HG03066 (cell line): ENCODE results near the gene MEF2B.
"Not testable (repeated sequence)": the region's sequence is repeated elsewhere in the genome, so short reads cannot be mapped to it uniquely, and the experiment has no call there.

Source experiments
- ATAC-seq: cut with Tn5 transposase; IDR thresholded peaks from one replicate; pipeline ENCODE4 v1.9.1; 2021; ENCODE audit warnings: low read depth; ENCODE audit not compliant: unreplicated experiment

MEF2B gene

DNA sequence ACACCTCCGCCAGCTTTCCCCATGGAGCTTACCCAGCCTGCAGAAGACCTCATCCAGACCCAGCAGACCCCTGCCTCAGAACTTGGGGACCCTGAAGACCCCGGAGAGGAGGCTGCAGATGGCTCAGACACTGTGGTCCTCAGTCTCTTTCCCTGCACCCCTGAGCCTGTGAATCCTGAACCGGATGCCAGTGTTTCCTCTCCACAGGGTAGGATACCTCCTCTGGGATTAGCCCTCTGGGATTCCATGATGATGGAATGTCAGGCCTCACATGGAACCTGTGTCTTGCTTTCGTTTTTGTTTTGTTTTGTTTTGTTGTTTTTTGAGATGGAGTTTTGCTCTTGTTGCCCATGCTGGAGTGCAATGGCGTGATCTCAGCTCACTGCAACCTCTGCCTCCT lies 23.9 kb upstream of the MEF2B start:
- no peak for ATAC-seq

DNA sequence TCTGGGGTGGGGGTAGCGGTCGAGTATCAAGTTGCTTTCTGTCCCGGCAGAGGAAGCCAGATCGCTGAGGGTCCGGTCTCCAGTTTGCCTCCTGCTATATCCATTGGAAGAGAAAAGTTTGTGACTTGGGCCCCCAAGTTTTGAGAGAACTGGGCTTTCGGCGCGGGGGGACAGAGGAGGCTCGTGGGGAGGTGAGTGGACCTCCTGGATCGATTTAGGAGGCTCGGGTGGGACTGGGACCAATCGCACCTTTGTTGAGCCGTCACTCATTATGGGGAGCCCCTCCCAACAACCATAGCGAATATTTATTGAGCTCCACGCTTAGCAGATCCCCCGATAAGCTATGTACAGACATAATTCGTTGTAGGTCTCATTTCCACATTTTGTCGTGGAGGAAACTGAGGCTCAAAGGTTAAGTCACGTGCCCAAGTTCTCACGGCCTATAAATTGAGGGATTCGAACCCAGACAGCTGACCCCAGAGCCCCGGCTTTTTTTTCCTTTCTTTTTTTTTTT lies 22.9 kb upstream of the MEF2B start:
- ATAC-seq = peak; percentile 3

DNA sequence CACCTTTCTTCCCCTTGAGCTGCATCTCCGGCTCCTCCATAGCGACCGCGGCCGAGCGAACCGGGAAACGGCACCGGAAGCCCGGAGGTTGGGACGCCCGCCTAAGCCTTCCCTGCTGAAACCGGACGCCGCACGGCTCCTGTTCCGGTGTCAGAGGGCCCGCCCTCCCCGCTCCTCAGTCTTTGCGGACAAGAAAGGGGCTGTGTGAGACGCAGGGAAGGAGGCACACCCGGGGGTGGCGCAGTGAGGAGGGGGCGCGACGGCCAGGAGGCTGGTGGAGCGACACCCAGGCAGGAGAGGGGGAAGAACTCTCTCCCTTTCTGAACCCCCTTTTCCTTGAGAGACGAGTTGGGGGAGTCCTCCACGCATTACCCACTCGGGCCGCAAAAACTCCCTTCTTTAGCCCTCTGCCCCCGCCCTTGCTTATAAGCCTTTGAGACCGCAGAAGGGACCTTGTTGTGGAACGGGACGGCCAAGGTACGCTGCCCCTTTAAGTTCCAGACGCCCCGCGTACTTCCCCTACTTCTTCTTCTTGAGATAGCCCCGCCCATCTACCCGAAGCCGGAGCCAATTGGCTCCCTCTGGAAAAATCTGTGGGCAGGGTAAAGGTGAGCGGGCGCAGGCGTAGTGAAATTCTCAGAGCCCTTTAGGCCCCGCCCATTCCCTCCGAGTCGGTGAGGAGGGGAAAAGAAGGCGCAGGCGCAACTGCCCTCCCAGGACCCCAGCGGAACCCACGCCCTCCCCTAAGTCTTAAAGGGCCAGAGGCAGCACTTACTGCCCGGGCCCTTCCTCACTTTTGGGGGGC lies 22.2 kb upstream of the MEF2B start, which contains the start of the genes BORCS8 and RFXANK:
BORCS8 (minus strand) TSS at position 75 of the 805 bp plus-strand sequence; CDS start at position 40, 35 bp downstream.
RFXANK (plus strand) TSS at position 181 of the 805 bp plus-strand sequence. CDS start 1,689 bp downstream, outside the sequence.
- peak; percentile 83 for ATAC-seq

DNA sequence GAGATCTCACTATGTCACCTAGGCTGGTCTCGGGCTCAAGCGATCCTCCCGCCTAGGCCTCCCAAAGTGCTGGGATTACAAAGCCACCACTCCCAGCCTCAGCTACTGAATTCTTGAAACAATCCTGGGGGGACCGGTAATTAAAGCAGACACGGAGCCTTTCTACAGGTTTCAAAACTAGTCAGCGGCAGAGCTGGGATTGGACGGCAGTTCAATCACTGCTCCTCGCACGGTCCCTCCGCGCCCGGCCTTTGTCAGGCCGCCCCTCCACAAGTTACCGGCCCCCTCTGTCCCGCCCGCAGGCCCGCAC lies 21.7 kb upstream of the MEF2B start:
- no peak for ATAC-seq

DNA sequence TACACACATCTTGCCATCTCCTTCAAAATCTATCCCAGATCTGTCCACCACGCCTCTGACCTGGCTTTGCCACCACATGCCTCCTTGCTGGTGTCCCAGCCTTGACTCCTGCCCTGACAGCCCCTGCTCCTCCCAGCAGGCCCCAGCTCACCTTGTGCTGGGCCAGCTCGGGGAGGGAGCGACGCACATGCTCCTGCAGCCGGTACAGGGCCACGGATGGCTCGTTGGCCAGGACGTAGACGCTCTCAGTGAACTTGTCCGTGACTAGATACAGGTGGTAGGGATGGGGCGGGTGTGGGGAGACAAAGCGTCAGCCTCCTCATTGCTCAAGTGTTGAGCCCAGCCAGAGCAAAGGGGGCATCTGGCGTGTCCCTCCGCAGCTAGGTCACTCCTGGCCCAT lies 16.7 kb upstream of the MEF2B start:
- ATAC-seq = no peak

DNA sequence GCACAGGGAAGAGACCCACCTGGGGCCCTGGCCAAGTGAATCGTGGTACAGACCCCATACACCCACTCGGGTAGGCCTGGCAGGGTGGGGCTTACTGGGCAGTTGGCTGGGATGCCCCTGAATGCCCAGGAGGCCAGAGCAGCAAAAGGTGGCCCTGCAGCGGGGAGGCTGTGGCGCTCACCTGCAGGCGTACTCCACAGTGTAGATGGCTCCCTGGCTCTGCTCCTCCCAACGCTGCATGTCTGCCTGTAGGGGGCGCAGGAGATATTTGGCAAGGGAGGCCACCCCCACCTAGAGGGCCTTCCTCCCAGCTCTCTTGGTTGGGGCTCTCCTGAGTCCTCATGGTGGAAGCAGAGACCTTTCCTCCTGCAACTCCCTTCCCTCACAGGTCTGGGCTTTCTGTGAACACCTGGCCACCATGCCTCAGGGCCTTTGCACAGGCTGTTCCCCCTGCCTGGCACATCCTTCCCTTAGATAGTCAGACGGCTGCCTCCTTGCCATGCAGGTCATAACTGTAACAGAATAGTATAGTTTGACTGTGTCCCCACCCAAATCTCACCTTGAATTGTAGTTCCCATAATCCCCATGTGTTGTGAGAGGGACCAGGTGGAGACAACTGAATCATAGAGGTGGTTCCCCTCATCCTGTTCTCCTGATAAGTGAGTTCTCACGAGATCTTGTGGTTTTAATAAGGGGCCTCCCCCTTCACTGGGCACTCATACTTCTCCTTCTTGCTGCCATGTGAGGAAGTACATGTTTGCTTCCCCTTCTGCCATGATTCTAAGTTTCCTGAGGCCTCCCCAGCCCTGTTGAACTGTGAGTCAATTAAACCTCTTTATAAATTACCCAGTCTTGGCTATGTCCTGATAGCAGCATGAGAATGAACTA lies 16.0 kb upstream of the MEF2B start:
- ATAC-seq = no peak

DNA sequence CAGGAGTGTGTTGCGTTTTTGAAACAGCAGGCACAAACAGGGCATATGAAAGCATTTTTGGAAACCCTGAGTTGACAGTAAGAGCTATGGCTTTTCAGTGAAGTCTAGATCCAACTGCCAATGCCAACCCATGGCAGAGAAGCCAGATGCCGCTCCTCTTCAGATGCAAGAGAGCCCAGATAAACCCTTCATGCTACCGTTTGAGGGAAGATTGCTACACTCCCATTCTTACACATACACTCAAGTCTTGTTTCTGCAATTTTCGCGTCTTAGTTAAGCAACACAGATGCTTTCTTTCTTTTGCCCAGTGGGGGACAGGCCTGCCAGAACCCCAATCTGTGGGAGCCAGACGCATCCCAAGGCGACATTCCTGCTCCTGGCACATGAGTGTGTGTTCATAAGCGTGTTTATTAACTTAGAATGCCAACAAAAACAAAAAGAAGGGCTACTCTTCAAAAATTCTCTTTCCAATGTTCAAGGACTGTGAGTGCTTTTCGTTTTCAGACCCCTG lies 11.5 kb upstream of the MEF2B start:
- ATAC-seq = no peak

DNA sequence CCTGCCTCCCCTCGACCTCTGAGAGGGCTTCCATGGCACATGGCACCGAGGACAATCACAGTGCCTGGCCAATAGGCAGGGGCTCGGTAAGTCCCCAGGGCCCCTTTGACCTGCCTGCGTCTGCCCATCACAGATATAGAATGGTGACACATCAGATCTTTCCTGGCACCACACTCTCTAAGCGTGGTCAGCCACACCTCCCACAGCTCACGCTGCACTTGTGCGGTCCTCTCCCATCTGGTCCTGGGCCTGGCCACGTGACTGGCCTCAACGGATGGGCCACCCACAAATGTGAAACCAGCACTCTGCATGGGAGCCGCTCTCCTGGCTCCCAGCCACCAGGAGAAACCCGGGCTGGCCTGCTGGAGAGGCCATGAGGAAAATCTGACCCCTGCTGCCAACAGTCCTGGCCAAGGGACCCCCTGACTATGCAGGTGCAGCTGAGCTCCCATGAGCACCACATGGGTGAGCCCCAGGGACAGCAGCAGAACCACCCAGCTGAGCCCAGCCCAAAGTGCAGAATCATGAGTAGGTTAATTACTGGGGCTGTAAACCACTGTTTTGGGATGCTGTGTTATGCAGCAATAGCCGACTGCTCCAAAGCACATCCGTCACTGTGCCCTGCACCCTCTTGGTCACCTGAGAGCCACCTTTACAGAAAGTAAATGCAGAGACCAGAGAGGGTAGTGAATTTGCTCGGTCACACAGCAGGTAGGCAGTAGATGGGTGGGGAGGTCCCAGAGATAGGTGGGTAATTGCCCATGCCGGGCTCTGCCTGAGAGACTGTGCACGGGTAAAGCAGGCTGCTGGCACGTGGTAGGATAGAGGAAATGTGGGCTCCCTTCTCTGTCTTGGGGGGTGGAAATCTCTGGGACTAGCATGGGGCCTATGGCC lies 9.7 kb upstream of the MEF2B start:
- ATAC-seq = no peak

DNA sequence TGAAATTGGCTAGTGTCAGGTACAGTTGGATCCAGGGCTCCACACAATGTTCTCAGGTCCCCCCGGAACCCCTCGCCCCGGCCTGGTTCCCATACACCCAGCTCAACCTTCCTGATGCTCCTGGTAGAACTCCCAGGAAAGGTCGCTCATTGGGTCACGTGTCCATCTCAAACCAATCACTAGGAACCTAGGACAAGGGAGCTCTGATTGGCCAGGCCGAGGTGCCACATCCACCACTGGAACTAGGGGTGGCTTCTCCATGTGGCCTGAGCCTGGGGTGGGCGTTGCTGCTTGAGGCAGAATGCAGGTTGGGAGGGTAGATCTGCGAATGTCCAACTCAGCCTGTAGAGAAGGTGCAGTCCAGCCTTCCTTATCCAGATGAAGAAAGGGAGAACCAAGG lies 6.9 kb upstream of the MEF2B start:
- no peak for ATAC-seq

DNA sequence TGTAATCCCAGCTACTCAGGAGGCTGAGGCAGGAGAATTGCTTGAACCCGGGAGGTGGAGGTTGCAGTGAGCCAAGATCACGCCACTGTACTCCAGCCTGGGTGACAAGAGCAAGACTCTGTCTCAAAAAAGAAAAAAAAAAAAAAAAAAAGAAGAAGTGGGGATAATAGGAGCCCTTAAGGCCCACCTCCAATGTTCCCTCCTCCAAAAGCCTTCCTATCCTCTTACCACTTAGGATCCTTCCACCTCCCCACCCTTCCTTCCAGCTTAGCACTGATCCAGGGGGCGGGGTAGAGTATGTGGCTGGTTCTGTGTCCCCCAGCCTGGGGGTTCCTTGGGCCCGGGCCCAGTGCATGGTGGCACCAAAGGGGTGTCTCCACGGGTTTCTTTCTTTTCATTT lies 3.2 kb upstream of the MEF2B start:
- ATAC-seq = not testable (repeated sequence)

DNA sequence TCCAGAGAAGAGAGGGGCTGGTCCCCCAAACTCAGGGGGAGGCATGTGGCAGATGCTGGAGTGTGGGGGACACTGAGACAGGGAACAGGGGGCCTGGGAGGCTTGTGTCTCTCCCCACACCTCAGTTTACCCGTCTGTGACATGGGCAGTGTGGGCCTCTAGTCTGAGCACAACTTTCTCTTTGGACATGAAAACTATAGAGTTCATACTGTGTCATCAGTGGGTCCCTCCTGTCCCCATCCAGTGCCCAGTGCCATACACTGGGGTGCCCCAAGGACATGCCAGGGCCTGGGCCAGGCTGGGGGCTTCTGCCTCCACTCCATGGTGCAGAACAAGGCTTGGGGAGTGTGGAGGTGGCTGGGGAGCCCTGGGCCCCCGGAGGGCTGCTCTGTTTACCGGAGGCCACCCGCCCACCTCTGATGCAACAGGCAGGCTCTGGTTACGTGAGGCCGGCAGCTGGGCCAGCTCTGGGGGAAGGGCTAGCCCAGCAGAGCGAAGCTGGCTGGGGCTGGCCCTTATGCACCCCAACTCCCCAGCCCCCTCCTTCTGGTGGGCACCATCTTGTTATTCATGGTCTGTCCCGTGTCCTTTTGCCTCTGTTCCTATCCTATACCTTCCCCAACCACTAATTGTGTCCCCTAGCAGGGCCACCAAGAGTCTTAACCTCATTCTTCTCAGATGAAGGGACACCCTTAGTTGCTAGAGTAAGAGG lies 1.9 kb upstream of the MEF2B start:
- ATAC-seq = no peak

DNA sequence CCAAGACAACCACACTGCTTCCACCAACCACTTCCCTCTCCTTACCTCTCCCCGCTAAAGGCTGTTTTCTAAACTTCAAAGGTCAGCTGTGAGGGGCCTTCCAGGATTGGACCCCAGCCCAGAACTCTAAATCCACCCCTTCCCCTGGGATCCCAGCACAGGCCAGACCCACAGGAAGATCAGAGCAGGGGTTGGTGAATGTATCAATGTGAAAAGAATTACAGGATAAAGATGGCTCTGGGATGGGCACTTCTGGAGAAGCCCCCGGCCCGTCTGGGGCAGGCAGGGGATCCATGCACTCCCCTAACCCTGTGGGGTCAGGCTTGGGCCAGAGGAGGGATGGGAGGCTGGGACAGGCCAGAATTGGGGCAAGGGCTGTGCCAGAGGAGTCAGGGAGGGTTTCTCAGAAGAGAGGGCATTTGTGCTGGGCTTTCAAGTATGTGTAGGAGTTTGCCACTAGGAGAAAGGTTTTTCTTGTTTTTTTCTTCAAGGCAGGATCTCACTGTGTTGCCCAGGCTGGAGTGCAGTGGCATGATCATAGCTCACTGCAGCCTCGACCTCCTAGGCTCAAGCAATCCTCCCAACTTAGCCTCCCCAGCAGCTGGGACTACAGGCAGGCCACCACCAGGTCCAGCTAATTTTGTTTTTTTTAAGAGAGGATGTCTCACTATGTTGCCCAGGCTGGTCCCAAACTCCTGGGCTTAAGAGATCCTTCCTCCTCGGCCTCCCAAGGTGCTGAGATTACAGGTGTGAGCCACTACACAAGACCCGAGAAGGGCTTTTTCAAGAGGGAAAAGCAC lies 1.0 kb upstream of the MEF2B start:
- ATAC-seq = no peak

DNA sequence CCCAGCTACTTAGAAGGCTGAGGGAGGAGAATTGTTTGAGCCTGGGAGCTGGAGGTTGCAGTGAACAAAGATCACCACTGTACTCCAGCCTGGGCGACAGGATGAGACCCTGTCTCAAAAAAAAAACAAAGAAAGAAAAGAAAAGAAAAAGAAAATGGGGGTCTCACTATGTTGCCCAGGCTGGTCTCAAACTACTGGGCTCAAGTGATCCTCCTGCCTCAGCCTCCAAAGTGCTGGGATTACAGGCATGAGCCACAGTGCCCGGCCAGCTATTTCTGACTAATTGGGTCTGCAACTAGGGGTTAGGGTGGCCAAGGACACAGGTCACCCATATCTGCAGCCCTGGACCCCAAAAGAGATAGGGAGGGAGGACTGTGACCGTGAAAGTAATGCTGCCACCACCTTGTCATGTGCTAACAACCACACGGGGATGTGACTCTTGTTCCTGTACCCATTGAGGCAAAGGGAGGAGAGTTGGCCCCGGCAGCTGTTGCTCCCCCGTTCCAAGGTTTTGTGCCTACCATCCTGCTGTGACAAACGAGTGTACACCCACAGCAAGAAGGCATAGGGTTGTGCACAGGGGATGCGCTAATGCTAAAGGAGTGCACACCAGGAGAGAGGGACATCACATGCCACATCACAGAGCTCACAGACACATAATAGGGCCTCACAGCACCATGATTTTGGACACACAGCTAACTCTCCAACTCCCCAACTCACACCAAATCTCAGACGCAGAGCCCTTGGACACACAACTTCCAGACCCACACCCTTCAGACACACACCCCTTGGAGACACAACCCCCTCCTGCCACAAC lies 619 bp downstream of the MEF2B start:
- peak; percentile 10 for ATAC-seq

DNA sequence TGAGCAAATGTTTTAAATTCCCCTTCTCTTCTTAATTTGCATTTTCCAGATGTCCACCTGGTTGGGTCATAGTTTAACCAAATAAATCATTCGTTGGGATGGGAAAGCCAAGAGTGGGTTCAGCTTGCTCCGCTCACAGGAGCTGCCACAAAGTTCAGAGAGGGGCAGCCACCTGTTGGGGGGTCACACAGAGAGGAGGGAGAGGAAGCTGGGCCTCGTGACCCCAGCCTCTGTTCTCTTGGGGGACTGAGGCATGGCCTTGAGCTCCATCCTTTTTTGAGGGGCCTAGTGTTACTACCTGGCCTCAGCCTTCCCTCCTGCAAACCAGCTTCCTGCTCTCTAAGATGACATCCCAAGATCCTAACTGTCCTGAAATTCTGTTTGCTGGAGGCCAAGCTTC lies 2.5 kb downstream of the MEF2B start:
- no peak for ATAC-seq

DNA sequence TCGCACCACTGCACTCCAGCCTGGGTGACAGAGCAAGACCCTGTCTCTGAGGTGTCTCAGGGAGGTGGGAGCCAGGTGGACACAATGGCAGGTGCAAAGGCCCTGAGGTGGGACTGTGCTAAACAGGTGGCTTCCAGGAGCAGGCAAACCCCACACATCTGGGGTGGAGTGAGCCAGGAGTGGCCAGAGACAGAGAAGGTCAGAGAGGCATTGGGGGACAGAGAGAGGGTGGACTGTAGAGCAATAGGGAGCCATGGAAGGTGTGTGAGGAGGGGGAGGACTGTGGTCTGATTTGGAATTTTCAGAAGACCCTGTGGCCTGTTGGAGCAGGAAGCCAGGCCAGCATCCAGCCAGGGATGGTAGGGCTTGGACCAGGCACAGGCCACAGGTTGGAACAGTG lies 4.7 kb downstream of the MEF2B start:
- ATAC-seq = no peak

DNA sequence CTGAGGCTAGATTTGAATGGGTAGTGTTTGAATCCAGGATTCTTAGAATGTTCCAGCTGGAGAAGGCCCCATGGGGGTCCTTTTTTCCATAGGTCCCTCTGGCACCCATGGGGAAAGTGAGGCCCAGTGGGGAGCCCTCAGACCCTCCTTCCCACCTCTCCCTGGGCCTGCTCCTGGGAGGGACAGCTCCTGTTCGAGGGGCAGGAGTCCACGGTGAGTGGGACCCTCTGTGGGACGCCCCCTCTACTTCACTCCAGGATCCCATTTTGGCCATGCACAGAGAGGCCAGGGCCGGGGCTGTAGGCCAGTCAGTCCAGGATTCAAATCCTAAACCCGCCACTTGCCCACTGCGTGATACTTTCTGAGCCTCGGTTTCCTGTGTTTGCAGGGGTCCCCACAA lies 7.6 kb downstream of the MEF2B start:
- ATAC-seq = no peak

DNA sequence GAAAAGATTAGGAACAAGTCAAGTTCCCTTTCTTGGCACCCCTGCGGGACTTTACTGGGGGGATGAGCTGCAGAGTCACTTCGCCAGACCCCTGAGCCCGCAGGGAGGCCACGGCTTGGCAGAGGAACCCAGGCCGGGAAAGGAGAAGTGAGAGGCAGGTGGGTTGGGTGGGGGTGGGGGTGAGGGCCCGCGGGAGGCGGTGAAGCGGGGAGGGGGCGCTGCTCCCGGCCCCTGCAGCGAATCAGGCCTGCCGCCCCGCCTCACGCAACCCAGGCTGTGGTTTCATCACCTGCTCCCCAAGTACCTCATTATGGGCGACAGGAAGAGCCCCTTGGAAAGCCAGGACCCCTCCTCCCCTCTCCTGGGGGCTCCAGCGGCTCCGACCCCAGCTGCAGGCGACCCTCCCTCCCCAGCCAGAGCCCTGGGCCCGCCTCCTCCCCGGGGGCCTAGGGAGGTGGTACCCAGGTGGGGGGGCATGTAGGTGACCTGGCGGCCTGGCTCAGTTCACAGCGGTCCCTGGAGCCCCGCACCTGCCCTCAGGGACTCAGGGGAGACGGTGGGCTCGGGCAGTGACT lies 9.5 kb downstream of the MEF2B start:
- no peak for ATAC-seq

DNA sequence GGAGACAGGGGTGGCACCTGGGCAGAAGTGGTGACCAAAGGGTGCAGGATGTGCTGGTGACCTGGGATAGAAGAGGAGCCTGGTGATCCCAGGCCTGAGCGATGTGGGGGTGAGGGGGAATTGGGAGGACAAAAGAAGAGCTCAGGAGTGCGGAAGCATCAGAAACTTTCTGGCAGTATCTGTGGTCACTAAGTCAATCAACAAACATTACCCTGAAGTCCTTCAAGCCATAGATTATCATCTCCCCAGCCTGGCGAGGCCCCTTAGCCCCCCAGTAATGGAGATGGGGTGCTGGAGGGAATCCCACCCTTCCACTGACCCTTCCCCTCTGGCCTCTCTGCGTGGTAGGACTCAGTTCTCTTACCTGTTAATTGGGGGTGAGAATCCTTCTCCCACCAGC lies 10.5 kb downstream of the MEF2B start:
- no peak for ATAC-seq
